Measurements from ENCODE around the gene SCGB2B2.

SCGB2B2 gene, protein sequence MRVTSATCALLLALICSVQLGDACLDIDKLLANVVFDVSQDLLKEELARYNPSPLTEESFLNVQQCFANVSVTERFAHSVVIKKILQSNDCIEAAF

DNA sequence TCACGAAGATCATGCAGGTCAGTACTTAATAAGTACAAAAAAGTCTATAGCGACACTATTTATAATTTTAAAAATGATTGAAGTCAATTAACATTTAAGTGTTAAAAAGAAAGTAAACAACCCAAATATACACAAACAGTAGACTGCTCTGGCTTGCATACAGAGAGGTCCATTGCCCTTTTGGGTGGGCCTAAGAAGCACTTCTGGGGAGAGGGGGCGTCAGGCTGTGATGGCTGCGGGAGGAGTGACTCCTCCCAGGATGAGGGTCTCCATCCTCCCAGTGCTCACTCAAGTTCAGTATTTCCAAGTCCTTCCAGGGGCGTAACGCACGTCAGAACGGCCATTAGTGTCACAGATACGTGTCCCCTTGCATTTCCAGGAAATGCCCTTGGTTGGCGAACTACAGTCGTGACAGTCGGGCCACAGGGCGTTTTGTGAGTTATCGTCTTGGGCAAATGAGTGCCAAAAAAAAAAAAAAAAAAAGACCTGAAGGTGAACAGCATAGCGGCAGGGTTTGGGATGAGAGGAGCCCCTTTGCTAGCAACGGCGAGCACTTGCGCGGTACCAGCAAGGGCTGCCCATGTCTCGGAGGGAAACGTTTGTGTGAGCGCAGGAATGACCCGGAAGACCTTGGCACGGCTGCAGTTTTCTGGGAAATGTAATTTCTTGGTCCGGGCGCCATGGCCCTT, at the start of gene SCGB2B2:
Gene SCGB2B2 (minus strand): TSS at position 463 of the 689 bp plus-strand sequence. CDS start 82,596 bp downstream, outside the sequence.
- ChIA-PET POLR2A (interaction anchor here (0.5 to 1.3 kb wide), 5 partner anchors 9 to 341 kb away, joined by 3 to 7 read pairs (median 6); partner anchors contain the start of gene ZNF181), CTCF (no interaction called here)
- TF ChIP-seq ARNT (IDR thresholded peaks at IDR 0.05) (no peak), PKNOX1 (IDR thresholded peaks at IDR 0.05) (peak; percentile 53), SP1 (IDR thresholded peaks at IDR 0.05) (no peak), LEF1 (IDR thresholded peaks at IDR 0.05; ENCODE audit: borderline replicate concordance) (no peak), ELF4 (IDR thresholded peaks at IDR 0.05) (peak; percentile 77), TARDBP (IDR thresholded peaks at IDR 0.05) (no peak), NFRKB (IDR thresholded peaks at IDR 0.05) (peak; percentile 65), SUZ12 (IDR thresholded peaks at IDR 0.05) (no peak), CTBP1 (IDR thresholded peaks at IDR 0.05; ENCODE audit: borderline replicate concordance) (peak; percentile 46; the same call in 1 of the 2 replicates)
- DNase-seq (ENCODE audit: extremely low spot score) = peak; percentile 68

DNA sequence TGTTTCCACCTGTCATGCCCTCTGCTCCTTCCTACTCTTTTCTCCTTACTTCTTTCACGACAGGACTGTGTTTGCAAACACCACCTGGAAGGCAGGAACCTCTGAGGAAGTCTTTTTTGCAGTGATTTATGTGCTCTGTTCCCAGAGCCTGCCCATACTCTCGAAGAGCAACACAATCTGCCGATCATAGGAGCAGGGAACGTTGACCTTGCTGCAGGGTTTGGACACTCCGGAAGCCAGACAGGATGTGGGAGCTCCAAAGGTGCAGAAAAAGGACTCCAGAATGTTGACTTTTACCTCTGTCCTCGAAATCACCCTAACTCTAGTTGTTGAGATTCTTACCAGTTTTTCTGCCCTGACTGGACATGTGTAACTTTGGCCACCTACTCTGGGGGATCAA, 48.4 kb upstream of the SCGB2B2 start:
- CTCF ChIA-PET = no interaction called here
- no peak for DNase-seq (ENCODE audit: extremely low spot score)
- POLR2A ChIA-PET = no interaction called here
- TF ChIP-seq BHLHE40 (IDR thresholded peaks at IDR 0.05; ENCODE audit: borderline replicate concordance) = no peak
- no peak for TF ChIP-seq SP1 (IDR thresholded peaks at IDR 0.05)
- TF ChIP-seq TARDBP (IDR thresholded peaks at IDR 0.05) = no peak

GRCh38 chr19:34722353-34722752, 45.4 kb upstream of the SCGB2B2 start:
- CTCF ChIA-PET = no interaction called here
- no peak for DNase-seq (ENCODE audit: extremely low spot score)
- POLR2A ChIA-PET = no interaction called here
- TF ChIP-seq FOXK2 (IDR thresholded peaks at IDR 0.05) = no peak

DNA sequence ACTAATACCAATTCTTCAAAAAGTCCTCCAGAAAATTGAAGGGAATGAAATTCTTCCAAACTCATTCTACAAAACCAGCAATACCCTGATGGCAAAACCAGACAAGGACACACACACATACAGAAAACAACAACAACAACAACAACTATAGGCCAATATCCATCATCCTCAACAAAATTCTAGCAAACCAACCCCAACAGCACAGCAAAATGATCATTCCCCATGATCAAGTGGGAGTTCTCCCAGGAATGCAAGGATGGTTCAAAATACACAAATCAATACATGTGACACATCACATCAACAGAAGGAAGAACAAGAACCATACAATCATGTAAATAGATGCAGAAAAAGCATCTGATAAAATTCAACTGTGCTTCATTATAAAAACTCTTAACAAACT, 38.4 kb upstream of the SCGB2B2 start:
- CTCF ChIA-PET = no interaction called here
- no peak for TF ChIP-seq TARDBP (IDR thresholded peaks at IDR 0.05)
- no peak for TF ChIP-seq FOXK2 (IDR thresholded peaks at IDR 0.05)
- no peak for TF ChIP-seq NFRKB (IDR thresholded peaks at IDR 0.05)
- no peak for TF ChIP-seq HDGF (IDR thresholded peaks at IDR 0.05; ENCODE audit: borderline replicate concordance)
- no peak for TF ChIP-seq ARNT (IDR thresholded peaks at IDR 0.05)
- no peak for TF ChIP-seq CTBP1 (IDR thresholded peaks at IDR 0.05; ENCODE audit: borderline replicate concordance)
- TF ChIP-seq ZNF384 (IDR thresholded peaks at IDR 0.05) = no peak
- no peak for TF ChIP-seq SP1 (IDR thresholded peaks at IDR 0.05)
- no peak for TF ChIP-seq FOXA1 (IDR thresholded peaks at IDR 0.05)
- no peak for DNase-seq (ENCODE audit: extremely low spot score)
- POLR2A ChIA-PET = no interaction called here

GRCh38 chr19:34713262-34713637, 36.3 kb upstream of the SCGB2B2 start:
- ChIA-PET POLR2A (no interaction called here), CTCF (interaction anchor here (0.6 kb wide), 1 partner anchor 658 kb away, joined by 8 read pairs; no protein-coding TSS in a partner anchor)
- no peak for DNase-seq (ENCODE audit: extremely low spot score)
- no peak for TF ChIP-seq FOXM1 (IDR thresholded peaks at IDR 0.05; ENCODE audit: borderline replicate concordance)
- TF ChIP-seq FOXA1 (IDR thresholded peaks at IDR 0.05) = no peak
- no peak for TF ChIP-seq PKNOX1 (IDR thresholded peaks at IDR 0.05)
- TF ChIP-seq SUZ12 (IDR thresholded peaks at IDR 0.05) = no peak
- TF ChIP-seq ZNF384 (IDR thresholded peaks at IDR 0.05) = no peak
- no peak for TF ChIP-seq SP1 (IDR thresholded peaks at IDR 0.05)
- TF ChIP-seq CTBP1 (IDR thresholded peaks at IDR 0.05; ENCODE audit: borderline replicate concordance) = no peak
- TF ChIP-seq TARDBP (IDR thresholded peaks at IDR 0.05) = no peak
- TF ChIP-seq ELF4 (IDR thresholded peaks at IDR 0.05) = no peak

- TF ChIP-seq CTBP1 (IDR thresholded peaks at IDR 0.05; ENCODE audit: borderline replicate concordance) (no peak), L3MBTL2 (conservative IDR thresholded peaks at IDR 0.05) (peak; percentile 52)
- DNase-seq (ENCODE audit: extremely low spot score) = peak; percentile 73
- ChIA-PET CTCF (interaction anchor here (0.6 kb wide), 3 partner anchors 175 to 616 kb away, joined by 3 to 7 read pairs (median 5); no protein-coding TSS in a partner anchor), POLR2A (no interaction called here)
Measured at GRCh38 chr19:34712395-34713261, 35.7 kb upstream of the SCGB2B2 start.

- ChIA-PET POLR2A (no interaction called here), CTCF (interaction anchor here (0.6 kb wide), 3 partner anchors 174 to 615 kb away, joined by 3 to 7 read pairs (median 5); no protein-coding TSS in a partner anchor)
- DNase-seq (ENCODE audit: extremely low spot score) = no peak
- no peak for TF ChIP-seq ELF4 (IDR thresholded peaks at IDR 0.05)
- TF ChIP-seq FOXA1 (IDR thresholded peaks at IDR 0.05) = no peak
- no peak for TF ChIP-seq ZNF384 (IDR thresholded peaks at IDR 0.05)
- no peak for TF ChIP-seq HDGF (IDR thresholded peaks at IDR 0.05; ENCODE audit: borderline replicate concordance)
- TF ChIP-seq FOXM1 (IDR thresholded peaks at IDR 0.05; ENCODE audit: borderline replicate concordance) = no peak
- TF ChIP-seq LEF1 (IDR thresholded peaks at IDR 0.05; ENCODE audit: borderline replicate concordance) = no peak
- TF ChIP-seq CTBP1 (IDR thresholded peaks at IDR 0.05; ENCODE audit: borderline replicate concordance) = no peak
- TF ChIP-seq ARNT (IDR thresholded peaks at IDR 0.05) = no peak
- no peak for TF ChIP-seq SUZ12 (IDR thresholded peaks at IDR 0.05)
- no peak for TF ChIP-seq SP1 (IDR thresholded peaks at IDR 0.05)
- no peak for TF ChIP-seq PKNOX1 (IDR thresholded peaks at IDR 0.05)
- TF ChIP-seq FOXK2 (IDR thresholded peaks at IDR 0.05) = no peak
- no peak for TF ChIP-seq BHLHE40 (IDR thresholded peaks at IDR 0.05; ENCODE audit: borderline replicate concordance)
- no peak for TF ChIP-seq NFRKB (IDR thresholded peaks at IDR 0.05)
- TF ChIP-seq TARDBP (IDR thresholded peaks at IDR 0.05) = no peak
- TF ChIP-seq L3MBTL2 (conservative IDR thresholded peaks at IDR 0.05) = no peak
Measured at GRCh38 chr19:34711890-34712289, 34.9 kb upstream of the SCGB2B2 start.

Data from HEK293T (cell line).